Common myeloid progenitor, CD34-positive (primary cell): ENCODE data around the gene WDR70.
"Not testable (repeated sequence)": the region's sequence is repeated elsewhere in the genome, so short reads cannot be mapped to it uniquely, and the experiment has no call there.

Experiments
- CTCF ChIA-PET: fragments of 350-600 bp; sonication (Branson Sonifier 250); formaldehyde crosslinking; loops from one replicate; lab custom pipeline; 2021; ENCODE audit warnings: antibody characterized with exemption; lab: Charles Lee
- POLR2A ChIA-PET: fragments of 350-600 bp; sonication (Branson Sonifier 250); formaldehyde crosslinking; loops from one replicate; lab custom pipeline; 2021; ENCODE audit warnings: antibody characterized with exemption; lab: Charles Lee
- DNase-seq, 3 donors: peaks; one replicate each; pipeline versions ENCODE4 v3.0.0 to v3.0.0-alpha.2; 2013
- H3K27ac ChIP-seq, 2 experiments: 1 replicate in 1 of 2; 2 replicates in 1 of 2; pipeline ENCODE4 v1.7.0; 2013; ENCODE audit warnings: inconsistent platforms in 2 of 2, low read length in 2 of 2, mild to moderate bottlenecking in 2 of 2, low read depth in 1 of 2, moderate library complexity in 1 of 2; ENCODE audit not compliant: severe bottlenecking in 2 of 2, insufficient read depth in 1 of 2, poor library complexity in 1 of 2
- H3K27me3 ChIP-seq, 5 experiments: replicated peaks in 2 of 5; 1 replicate in 3 of 5; 2 replicates in 2 of 5; pipeline versions ENCODE4 v1.6.1 to v1.7.0; 2013; ENCODE audit warnings: low read length in 4 of 5, mild to moderate bottlenecking in 2 of 5, moderate library complexity in 2 of 5, inconsistent platforms in 1 of 5; ENCODE audit not compliant: insufficient read depth in 5 of 5, control insufficient read depth in 4 of 5
- H3K36me3 ChIP-seq, 4 experiments: 1 replicate in 2 of 4; 2 replicates in 2 of 4; pipeline versions ENCODE4 v1.6.1 to v1.7.0; 2013; ENCODE audit warnings: low read length in 3 of 4, control low read depth in 1 of 4, mild to moderate bottlenecking in 1 of 4; ENCODE audit not compliant: control insufficient read depth in 4 of 4, insufficient read depth in 4 of 4
- H3K4me1 ChIP-seq, 4 experiments: 1 replicate in 3 of 4; 2 replicates in 1 of 4; pipeline versions ENCODE4 v1.6.1 to v1.7.1; 2013; ENCODE audit warnings: low read length in 3 of 4, mild to moderate bottlenecking in 3 of 4, control low read depth in 1 of 4, inconsistent platforms in 1 of 4, moderate library complexity in 1 of 4; ENCODE audit not compliant: control insufficient read depth in 4 of 4, insufficient read depth in 4 of 4; ENCODE audit errors: control extremely low read depth in 1 of 4
- H3K4me3 ChIP-seq, 7 experiments: 1 replicate in 4 of 7; 2 replicates in 3 of 7; pipeline versions ENCODE4 v1.5.1 to v1.7.0; 2013; ENCODE audit warnings: mild to moderate bottlenecking in 7 of 7, low read length in 6 of 7, moderate library complexity in 6 of 7, inconsistent platforms in 2 of 7, low read depth in 2 of 7, control low read depth in 1 of 7; ENCODE audit not compliant: insufficient read depth in 4 of 7, control insufficient read depth in 1 of 7; ENCODE audit errors: extremely low read depth in 1 of 7
- H3K9me3 ChIP-seq, 5 experiments: 1 replicate in 4 of 5; 2 replicates in 1 of 5; pipeline versions ENCODE4 v1.6.1 to v1.7.1; 2013; ENCODE audit warnings: low read length in 4 of 5, mild to moderate bottlenecking in 2 of 5, inconsistent platforms in 1 of 5, low read depth in 1 of 5, moderate library complexity in 1 of 5; ENCODE audit not compliant: control insufficient read depth in 4 of 5, insufficient read depth in 2 of 5; ENCODE audit errors: control extremely low read depth in 1 of 5
- WGBS: methylation state at CpG from one replicate; pipeline ENCODE4 v1.1.5; 2013; ENCODE audit not compliant: insufficient coverage; 5-methylcytosine and 5-hydroxymethylcytosine counted together

The WDR70 gene

DNA sequence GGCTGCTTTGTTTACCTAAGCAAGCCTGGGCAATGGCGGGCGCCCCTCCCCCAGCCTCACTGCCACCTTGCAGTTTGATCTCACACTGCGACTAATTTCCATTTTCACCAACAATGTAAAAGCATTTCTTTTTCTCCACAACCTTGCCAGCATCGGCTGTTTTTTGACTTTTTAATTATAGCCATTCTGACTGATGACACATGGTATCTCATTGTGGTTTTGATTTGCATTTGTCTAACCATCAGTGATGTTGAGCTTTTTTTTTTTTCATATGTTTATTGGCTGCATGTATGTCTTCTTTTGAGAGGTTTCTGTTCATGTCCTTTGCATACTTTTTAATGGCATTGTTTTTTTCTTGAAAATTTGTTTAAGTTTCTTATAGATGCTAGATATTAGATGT lies 300.8 kb downstream of the WDR70 start:
- H3K4me3 ChIP-seq, H3K4me1 ChIP-seq, POLR2A ChIA-PET, H3K27me3 ChIP-seq, H3K27ac ChIP-seq, DNase-seq, H3K36me3 ChIP-seq: not testable (repeated sequence)
- CTCF ChIA-PET, result interaction anchor here (0.6 kb wide), 1 partner anchor 93 kb away, joined by 3 read pairs; no protein-coding TSS in a partner anchor
- WGBS, result 100% methylated on average over 1 of the region's 4 CpGs
- peaks cover 0 to 29% (median 2%) of the 10 kb centered on the region in 5 experiments for H3K9me3 ChIP-seq

DNA sequence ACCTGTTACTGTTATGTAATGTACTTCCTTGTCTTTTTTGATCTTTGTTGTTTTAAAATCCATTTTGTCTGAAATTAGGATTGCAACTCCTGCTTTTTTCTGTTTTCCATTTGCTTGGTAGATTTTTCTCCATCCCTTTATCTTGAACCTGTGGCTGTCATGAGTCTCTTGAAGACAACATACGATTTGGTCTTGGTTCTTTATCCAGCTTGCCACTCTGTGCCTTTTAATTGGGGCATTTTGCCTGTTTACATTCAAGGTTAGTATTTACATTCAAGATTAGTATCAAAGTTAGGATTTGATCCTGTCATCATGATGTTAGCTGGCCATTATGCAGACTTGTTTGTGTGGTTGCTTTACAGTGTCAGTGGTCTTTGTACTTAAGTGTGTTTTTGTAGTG lies 304.0 kb downstream of the WDR70 start:
- WGBS, result no CpG with 5 or more reads among the region's 1 CpG
- ChIA-PET CTCF (no interaction called here), POLR2A (no interaction called here)
- Histone ChIP-seq H3K9me3 (peaks cover 0 to 29% (median 2%) of the 10 kb centered on the region in 5 experiments), H3K27ac (no peak overlapping the region), H3K27me3 (no peaks in the 10 kb centered on the region), H3K4me1 (no peaks in the 10 kb centered on the region), H3K36me3 (no peaks in the 10 kb centered on the region), H3K4me3 (no peak overlapping the region)
- DNase-seq, result no peak

DNA sequence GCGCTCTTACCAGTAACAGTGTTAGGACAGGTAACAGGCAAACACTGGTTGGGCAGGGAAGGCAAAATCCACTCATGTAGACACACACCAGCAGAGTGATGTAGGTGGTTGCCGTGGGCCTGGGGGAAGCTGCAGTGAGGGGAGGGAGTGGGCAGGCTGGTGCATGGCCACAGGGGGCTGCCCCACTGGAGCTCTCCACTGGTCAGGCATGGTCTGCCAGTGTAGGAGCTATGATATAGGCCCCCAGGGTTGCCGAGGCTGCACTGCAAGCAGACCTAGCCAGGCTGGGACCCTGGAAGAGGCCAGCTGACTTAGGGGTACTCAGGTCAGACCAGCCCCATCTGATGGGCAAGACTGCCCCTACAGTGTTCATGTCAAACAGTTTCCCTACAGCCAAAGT lies 306.1 kb downstream of the WDR70 start:
- DNase-seq, result no peak
- ChIA-PET CTCF (no interaction called here), POLR2A (no interaction called here)
- Histone ChIP-seq H3K27me3 (no peaks in the 10 kb centered on the region), H3K36me3 (peaks cover 0 to 2% (median 0%) of the 10 kb centered on the region in 4 experiments), H3K4me3 (no peak overlapping the region), H3K27ac (no peak overlapping the region), H3K9me3 (peaks cover 0 to 32% (median 2%) of the 10 kb centered on the region in 5 experiments), H3K4me1 (no peaks in the 10 kb centered on the region)
- 97% methylated on average over 3 of the region's 3 CpGs for WGBS

DNA sequence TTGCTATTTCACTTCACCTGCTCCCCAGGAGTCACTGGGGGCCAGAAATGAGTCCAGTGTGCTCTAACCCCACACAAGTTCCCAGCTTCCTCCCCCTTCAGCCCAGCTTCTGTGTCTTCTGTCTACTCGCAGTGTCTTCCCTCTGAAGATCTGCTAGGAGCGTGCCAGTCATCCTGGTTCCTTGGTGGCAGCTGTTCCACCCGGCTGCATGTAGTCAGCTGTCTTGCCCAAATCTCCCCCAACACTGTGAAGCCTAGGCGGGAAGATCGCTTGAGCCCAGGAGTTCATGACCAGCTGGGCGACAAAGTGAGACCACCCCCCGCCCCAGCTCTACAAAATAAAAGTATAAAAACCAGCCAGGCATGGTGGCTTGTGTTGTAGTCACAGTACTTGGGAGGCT lies 306.7 kb downstream of the WDR70 start:
- Histone ChIP-seq H3K36me3 (peaks cover 0 to 2% (median 0%) of the 10 kb centered on the region in 4 experiments), H3K4me3 (no peak overlapping the region), H3K27me3 (no peaks in the 10 kb centered on the region), H3K27ac (no peak overlapping the region), H3K4me1 (no peaks in the 10 kb centered on the region), H3K9me3 (peaks cover 0 to 29% (median 2%) of the 10 kb centered on the region in 5 experiments)
- no peak for DNase-seq
- POLR2A ChIA-PET, result no interaction called here
- CTCF ChIA-PET, result no interaction called here
- WGBS, result 100% methylated on average over 2 of the region's 7 CpGs

DNA sequence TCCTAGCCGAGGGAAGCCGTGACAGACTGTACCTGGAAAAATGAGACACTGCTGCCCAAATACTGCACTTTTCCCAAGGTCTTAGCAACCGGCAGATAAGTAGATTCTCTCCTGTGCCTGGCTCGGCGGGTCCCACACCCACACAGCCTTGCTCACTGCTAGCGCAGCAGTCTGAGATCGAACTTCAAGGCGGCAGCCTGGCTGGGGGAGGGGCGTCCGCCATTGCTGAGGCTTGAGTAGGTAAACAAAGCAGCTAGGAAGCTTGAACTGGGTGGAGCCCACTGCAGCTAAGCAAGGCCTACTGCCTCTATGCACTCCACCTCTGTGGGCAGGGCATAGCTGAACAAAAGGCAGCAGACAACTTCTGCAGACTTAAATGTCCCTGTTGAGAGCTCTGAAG lies 309.8 kb downstream of the WDR70 start:
- POLR2A ChIA-PET, DNase-seq: not testable (repeated sequence)

DNA sequence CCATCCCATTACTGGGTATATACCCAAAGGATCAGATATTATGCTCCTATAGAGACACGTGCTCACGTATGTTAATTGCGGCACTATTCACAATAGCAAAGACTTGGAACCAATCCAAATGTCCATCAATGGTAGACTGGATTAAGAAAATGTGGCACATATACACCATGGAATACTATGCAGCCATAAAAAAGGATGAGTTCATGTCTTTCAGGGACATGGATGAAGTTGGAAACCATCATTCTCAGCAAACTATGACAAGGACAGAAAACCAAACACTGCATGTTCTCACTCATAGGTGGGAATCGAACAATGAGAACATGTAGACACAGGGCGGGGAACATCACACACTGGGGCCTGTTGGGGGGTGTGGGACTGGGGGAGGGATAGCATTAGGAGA lies 315.2 kb downstream of the WDR70 start:
- H3K27me3 ChIP-seq, CTCF ChIA-PET, H3K4me3 ChIP-seq, H3K36me3 ChIP-seq, DNase-seq, H3K4me1 ChIP-seq, POLR2A ChIA-PET, H3K27ac ChIP-seq, H3K9me3 ChIP-seq: not testable (repeated sequence)
- WGBS, result 100% methylated on average over 3 of the region's 5 CpGs

More for the DNA sequence above, 309.8 kb downstream of the WDR70 start:
- H3K27me3 ChIP-seq, H3K9me3 ChIP-seq, H3K4me1 ChIP-seq, H3K27ac ChIP-seq, H3K36me3 ChIP-seq, H3K4me3 ChIP-seq, CTCF ChIA-PET: not testable (repeated sequence)
- WGBS, result 92% methylated on average over 9 of the region's 10 CpGs

DNA sequence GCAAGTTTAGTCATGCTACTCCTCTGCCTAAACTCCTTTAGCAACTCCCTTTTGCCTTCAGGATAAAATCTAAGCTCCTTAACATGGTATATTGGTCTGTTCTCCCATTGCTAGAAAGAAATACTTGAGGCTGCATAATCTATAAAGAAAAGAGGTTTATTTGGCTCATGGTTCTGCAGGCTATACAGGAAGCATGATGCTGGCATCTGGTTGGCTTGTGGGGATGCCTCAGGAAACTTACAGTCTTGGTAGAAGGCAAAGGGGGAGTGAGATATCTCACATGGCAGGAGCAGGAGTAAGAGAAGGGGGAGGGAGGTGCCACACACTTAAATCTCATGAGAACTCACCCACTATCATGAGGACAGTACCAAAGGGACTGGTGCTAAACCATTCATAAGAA lies 315.7 kb downstream of the WDR70 start:
- Histone ChIP-seq H3K27ac (no peak overlapping the region), H3K36me3 (peaks cover 0 to 8% (median under 1%) of the 10 kb centered on the region in 4 experiments), H3K27me3 (no peaks in the 10 kb centered on the region), H3K4me3 (no peak overlapping the region), H3K9me3 (peaks cover 0 to 6% (median 0%) of the 10 kb centered on the region in 5 experiments), H3K4me1 (no peaks in the 10 kb centered on the region)
- no peak for DNase-seq
- POLR2A ChIA-PET, result no interaction called here
- CTCF ChIA-PET, result no interaction called here
